ENCODE results near the gene SUGCT. TPM values are rescaled to one million over a fixed set of nuclear protein-coding genes. Genes with fewer than 3 reads are reported as not detected.
"Not testable (repeated sequence)": the region's sequence is repeated elsewhere in the genome, so short reads cannot be mapped to it uniquely, and the experiment has no call there.

SUGCT gene
- total RNA-seq, 1 experiment from 2014 or later: 1.3 TPM

DNA sequence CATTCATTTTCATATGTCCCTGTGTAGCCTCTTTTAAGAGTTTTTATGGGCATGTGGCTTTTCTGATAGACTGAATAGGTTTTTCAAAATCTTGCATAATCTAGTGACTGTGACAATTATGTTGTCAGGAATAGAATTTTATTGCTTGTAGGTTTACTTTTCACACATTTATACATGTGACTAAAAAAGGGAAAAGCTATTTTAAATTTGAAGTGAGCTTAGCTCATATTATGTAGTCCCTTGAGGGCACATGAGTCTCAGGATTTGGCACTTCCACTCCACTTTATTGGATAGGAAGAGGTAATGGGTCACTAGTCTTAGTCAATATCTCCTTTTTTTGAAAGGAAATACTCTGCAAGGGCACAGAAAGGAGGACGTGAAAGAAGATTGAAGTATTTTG, 247.3 kb downstream of the SUGCT start:
- DNase-seq (ENCODE audit: extremely low read depth, low read depth): no peak

DNA sequence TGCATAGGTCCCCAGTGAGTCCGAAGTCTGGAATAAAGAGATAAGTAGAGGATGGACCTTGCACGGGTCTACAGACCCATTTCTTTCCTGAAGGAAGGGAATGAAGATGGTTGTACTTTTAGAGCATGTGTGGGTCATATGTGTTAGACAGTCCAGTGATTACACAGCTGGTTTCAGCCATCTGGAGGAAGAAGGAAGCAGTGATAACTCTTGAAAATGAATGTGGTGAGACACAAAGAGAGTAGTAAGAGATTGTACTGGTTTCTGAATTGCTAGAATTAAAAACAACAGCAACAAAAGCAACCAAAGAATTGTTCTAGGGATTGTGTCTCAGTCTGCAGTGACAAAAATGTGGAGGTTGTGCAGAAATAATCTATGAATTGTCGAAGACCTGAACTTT, 258.9 kb downstream of the SUGCT start:
- no peak for DNase-seq (ENCODE audit: extremely low read depth, low read depth)

DNA sequence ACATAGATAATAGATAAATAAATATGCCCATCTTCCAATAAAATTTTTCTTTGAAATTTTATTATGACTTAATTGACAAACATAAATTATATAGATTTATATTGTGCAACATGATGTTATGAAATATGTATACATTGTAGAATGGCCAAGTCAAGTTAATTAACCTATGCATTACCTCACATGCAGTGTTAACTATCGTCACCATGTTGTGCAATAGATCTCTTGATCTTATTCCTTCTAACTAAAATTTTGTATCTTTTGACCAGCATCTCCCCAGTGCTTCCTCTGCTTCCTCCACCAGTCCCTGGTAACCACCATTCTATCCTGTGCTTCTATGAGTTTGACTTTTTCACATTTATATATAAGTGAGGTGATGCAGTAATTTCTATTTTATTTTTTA, 259.6 kb downstream of the SUGCT start:
- no peak for DNase-seq (ENCODE audit: extremely low read depth, low read depth)

DNA sequence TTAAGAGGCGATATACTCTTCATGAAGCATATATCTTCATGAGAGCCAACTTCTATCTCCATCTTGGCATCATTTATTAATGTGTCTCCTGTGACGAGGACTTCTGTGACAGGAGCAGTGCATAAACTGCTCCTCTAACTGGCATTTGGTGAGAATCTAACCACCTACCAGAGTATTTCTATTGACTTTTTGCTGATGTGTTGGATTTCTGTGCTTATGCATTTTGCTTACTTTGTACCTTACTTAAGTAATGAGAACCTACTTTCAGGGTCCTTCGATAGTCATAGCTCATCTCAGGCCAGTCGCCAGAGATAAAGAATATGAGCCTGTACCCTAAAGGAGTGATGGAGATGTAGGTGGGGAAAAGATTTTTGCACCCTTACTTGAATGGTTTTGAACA, 265.7 kb downstream of the SUGCT start:
- no peak for DNase-seq (ENCODE audit: extremely low read depth, low read depth)

DNA sequence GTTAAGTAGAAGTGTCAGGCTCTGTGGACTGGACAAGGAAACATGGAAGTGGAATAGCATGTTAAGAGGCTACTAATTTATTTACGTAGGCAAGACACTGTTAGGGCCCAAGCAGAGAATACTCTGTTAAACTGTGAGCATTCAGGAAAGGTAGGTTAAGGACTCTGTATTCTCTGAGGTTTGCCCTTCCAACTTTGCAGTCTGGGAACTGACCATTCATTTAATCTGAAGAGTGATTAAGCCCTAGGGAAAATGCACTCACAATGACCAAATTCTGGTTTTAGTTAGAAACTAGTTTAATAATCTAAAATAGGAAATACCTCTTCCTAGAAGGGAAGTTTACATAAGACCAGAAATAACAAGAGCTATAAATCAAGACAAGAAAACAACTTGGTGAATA, 266.6 kb downstream of the SUGCT start:
- DNase-seq (ENCODE audit: extremely low read depth, low read depth): no peak

DNA sequence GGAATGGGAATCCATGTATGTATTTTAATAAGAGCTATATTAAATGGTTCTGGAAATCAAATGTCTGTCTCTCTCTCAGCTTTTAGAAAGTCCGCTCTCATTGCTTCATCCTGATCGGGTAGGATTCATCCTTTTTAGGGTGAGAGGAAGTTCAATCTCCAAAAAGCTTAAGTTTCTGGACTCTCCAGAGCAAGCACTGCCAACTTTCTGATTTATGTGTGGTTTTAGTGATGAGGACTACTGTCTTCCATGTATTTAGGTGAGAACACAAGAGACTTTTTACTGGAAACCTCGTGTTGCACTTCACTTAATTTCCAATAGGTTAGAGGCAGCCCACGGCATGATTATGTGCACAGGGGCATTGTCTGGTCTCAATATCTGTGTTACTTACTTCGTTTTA, 267.9 kb downstream of the SUGCT start:
- DNase-seq (ENCODE audit: extremely low read depth, low read depth): no peak

DNA sequence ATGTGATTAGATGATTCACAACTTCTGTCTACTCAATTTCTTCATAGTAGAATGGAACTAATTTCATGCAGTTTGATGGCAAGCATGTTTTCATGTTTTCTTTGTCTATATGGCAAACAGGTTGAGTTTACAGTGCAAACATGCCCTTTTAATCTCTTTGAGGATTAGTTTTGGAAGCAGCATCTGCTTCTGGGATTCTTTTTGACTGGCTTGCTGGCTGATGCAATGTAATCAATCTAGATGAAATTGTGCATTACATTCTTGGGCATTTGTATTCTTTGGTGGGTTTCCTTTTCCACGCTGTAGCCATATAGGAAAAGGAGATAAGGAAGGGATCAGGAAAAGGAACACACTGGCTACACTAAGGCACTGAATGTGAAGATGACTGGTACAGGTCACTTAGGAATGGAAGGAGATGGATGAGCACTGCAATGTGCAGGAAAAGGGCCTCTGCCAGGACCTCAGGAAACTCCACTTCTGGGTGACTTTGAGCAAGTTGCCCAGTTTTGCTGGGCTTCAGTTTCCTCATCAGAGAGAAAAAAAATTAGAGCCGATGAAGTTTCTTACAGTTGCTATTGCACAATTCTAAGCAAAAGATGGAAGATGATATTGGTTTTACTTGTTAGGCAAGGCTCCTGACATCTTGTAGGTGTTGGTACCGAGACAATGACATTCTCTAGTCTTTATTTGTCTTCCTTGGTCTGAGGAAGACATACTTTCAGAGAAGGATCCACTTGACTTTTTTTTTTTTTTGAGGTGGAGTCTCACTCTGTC, 269.1 kb downstream of the SUGCT start:
- no peak for DNase-seq (ENCODE audit: extremely low read depth, low read depth)

DNA sequence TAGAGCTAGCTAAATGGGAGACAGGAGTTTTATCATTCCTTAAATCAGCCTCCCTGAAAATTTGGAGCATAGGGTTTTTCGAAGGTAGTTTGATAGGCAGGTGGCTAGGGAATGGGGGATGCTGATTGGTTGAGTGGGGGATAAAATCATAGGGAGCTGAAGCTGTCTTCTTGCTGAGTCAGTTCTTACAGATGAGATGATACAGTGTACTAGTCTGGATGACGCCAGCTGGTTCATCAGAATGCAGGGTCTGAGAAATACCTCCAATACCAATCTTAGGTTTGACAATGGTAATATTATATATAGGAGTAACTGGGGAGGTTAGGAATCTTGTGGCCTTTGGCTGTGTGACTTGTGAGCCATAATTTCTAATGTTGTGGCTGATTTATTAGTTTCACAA, 271.2 kb downstream of the SUGCT start:
- DNase-seq (ENCODE audit: extremely low read depth, low read depth): no peak

DNA sequence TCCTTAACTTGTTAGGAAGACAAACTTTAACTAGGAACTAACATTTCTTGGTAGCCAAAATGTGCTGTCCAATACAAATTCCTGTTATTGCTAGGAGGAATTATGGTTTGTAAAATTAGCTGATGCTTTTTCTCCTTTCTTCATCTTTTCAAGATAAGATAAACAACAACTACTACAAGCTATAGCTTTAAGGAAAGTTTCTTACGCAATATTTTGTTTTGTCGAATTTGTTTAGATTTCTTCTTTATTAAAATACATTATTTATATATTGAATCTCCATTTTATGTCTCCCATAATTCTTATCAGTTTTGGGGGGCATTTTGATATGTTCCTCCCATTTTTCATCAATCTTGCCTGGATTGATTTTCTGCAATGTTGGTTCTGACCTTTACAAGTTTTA, 277.5 kb downstream of the SUGCT start:
- no peak for DNase-seq (ENCODE audit: extremely low read depth, low read depth)

DNA sequence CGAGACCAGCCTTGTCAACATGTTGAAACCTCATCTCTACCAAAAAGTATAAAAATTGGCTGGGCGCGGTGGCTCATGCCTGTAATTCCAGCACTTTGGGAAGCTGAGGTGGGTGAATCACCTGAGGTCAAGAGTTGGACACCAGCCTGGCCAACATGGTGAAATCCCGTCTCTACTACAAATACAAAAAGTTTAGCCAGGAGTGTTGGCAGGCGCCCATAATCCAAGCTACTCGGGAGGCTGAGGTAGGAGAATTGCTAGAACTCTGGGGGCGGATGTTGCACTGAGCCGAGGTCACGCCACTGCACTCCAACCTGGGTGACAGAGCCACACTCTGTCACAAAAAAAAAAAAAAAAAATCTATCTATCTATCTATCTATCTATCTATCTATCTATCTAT, 279.9 kb downstream of the SUGCT start:
- DNase-seq (ENCODE audit: extremely low read depth, low read depth): not testable (repeated sequence)

DNA sequence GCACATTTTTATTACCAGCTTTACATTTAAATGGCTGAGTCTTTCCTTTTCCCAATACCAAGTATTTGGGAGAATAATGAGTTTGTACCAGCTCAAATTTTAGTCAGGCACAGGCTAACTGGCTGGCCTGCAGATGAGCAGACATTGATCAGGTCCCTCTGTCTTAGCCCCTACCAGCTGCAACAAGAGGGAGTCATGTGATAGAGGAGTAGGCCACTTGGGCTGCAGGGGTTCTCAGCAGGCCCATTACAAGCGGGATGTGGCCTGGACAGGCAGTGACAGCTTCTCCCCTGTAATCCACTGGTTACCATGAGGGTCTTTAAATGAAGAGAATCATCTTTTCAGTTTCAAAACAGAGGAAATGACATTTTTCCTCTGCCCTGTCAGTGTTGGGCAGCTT, 283.6 kb downstream of the SUGCT start:
- no peak for DNase-seq (ENCODE audit: extremely low read depth, low read depth)

DNA sequence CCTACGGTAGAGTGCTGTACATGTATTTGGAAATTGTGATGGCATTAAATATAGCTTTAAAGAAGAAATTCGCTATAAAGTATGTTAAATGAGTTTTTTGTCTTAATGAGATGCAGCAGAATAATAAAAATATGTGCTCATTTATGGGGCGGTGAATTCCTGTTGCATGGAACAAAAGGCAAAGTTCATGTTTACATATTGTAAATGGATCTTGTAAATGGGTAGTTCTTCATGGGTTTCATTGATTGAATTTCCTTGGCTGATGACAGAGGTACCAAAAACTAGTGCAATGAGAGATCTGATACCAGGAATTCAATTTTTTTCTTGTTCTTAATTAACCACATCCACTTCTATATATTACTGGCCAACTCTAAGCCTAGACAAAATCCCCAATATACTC, 284.2 kb downstream of the SUGCT start:
- no peak for DNase-seq (ENCODE audit: extremely low read depth, low read depth)

DNA sequence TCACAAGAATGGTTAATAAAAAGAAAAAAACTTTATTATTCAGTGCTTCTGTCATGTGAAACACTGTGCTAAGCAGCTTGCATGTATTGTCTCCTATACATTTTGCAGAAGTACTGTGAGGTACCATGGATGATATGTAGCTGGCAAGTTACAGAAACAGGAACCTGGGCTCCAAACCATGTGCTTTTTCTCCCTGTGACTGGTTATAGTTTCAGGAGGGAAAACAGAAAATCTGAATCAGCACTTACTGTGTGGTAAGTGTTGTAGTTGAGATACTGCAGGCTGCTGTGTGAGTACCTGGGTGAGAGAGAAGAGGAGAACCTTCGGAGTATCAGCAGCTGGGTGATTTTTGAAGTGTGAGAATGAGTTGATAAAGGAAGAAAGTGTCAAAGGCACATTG, 285.0 kb downstream of the SUGCT start:
- DNase-seq (ENCODE audit: extremely low read depth, low read depth): no peak

DNA sequence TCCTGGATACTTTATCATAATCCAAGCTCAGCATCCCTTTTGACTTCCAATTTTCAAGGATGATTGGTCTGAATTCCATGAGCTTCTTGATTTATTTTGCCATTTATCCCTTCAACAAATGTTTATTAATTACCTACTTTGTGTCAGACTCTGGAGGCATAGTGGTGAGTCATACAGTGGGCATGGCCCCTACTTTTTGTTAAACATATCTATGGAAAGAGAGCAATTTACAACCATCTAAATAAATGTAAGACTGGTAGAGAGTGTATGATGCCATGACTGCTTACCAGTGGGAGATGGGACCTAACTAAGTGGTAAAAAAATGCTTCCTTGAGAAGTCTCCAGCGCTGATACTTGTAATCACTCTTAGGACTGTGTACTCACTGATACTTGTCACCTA, 286.6 kb downstream of the SUGCT start:
- DNase-seq (ENCODE audit: extremely low read depth, low read depth): no peak

DNA sequence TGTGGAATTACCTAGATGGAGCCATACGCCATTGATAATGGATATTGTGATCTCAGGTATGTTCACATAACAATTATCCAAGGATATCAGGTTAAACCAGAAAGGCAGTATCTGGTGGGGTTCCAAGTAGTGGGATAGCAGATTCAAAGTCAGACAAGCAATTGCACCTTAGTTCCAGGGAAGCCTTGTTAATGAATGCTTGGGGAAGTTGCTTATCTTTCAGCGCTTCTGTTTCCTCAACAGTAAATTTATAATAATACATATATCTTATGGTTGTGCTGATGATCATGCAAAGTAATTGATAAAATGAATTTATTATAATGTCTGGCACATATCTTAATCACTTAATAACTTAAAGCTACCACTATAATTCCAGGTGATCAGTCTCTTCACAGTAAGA, 290.9 kb downstream of the SUGCT start:
- no peak for DNase-seq (ENCODE audit: extremely low read depth, low read depth)

DNA sequence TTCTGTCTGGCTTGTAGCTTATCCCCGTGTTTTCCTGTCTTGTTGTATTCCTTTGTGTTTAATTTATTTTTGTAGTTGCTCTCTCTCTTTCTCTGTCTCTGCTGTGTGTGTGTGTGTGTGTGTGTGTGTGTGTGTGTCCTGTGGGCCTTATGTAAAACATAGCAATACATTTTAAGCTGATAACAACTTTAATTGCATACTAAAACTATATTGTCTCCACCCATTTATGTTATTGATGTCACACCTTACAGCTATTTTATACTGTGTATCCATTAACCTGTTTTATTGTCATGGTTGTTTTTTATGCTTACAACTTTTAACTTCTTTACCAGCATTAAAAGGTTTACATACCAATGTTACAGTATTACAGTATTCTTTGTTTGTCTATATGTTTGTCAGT, 293.6 kb downstream of the SUGCT start:
- no peak for DNase-seq (ENCODE audit: extremely low read depth, low read depth)

DNA sequence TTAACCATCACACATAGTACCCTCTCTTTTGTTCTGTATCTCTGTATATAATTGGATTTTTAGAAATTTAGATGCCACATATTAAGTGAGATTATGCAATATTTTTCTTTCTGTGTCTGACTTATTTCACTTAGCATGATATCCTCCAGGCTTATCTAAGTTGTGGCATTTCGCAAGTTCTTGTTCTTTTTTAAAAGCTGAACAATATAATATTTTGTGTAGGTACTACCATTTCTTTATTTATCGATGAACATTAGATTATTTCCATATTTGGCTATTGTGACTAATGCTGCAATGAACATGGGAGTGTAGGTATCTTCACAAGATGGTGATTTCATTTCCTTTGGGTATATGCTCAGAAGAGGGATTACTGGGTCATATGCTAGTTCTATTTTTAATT, 295.0 kb downstream of the SUGCT start:
- DNase-seq (ENCODE audit: extremely low read depth, low read depth): no peak

DNA sequence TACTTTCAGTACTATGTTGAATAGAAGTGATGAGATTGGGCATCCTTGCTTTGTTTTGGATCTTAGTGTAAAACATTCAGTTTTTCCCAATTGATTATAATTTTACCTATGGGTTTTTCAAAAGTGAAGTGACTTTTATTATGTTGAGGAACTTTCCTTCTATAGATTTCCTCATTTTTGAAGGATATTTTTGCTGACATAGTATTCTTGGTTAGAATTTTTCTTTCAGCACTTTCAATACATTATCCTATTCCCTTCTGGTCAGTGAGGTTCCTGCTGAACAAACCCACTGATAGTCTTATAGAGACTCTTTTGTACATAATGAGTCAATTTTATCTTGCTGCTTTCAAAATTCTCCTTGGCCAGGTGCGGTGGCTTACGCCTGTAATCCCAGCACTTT, 297.2 kb downstream of the SUGCT start:
- DNase-seq (ENCODE audit: extremely low read depth, low read depth): no peak

DNA sequence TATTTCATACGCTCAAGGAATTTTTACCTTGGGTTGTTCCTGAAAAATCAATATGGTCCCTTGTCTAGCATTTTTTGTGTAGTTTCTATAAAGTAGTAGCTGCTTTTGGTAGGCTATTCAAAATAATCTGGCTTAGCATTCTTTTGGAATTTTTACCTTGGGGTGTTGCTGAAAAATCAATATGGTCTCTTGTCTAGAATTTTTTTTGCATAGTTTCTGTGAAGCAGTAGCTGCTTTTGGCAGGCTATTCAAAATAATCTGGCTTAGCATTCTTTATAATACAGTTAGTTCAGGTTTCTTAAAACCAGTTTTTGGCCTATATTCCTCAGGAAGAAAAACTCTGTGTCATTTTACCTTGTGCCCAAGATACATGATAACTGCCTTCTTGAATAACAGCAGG, 301.9 kb downstream of the SUGCT start:
- DNase-seq (ENCODE audit: extremely low read depth, low read depth): no peak

DNA sequence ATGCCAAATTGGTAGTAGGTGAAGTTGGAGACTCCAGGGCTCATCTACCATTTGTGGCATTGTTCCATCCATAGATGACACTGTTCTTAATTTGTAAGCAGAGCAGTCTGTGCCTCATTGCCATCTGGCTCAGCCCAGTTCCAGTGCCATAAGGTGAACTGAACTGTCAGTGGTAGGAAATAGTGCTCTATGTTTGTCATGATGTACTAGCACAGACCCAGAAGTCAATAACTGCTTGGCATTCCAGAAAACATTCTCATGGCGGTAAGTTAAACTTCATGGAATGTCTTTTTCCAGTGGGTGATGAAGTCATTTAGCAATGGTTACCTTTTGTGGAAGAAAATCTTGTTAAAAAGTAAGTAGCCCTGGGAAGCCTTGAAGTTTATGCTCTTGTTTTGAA, 302.7 kb downstream of the SUGCT start:
- no peak for DNase-seq (ENCODE audit: extremely low read depth, low read depth)

DNA sequence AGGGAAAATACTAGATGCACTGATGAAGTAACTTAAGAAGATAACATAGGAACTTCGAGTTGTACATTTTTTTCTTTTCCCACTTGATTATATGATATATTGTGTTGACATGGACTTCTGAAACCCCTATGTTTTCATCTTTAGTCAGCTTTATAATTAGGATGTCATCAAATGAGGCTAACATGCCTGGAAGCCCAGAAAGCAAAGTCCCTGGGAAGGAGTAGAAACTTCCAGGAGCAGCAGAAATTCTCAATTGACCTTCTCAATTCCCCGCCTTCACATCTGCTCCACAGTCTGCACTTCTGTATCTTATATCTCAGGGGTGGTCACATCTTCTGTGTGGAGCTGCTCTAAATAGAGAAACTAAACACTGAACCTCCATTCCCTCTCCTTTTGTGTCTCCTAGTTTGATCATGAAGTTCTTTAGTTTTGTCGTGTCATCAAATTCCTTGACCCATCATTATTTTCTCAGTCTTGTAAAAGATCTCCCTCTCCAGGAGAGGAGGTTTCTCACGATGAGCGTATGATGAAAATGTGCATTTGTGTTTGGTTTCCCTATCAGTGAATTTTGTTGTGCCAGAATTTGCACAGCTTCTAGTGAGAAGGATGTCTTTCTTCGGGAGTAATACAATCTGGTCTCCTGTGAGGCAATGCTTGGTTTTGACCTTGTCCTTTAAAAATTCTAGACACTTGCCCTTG, 303.3 kb downstream of the SUGCT start:
- no peak for DNase-seq (ENCODE audit: extremely low read depth, low read depth)

DNA sequence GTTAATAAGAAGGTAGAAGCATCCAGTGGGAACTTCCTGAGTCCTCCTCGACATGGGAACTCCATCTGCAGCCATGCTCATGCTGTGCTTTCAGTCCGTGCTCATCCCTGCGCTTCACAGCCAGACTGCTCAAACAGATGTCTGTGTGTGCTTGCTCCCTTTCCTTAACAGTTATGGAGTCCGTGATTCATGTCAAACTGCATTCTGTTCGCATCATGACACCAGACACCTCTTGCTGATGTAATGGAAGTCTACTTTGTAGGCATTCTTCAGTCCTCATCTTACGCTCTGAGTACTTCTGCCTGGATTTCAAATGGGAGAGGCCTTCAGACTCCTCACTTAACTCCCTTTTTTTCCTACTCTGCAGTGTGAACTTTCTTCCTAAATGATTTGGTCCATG, 304.9 kb downstream of the SUGCT start:
- no peak for DNase-seq (ENCODE audit: extremely low read depth, low read depth)

DNA sequence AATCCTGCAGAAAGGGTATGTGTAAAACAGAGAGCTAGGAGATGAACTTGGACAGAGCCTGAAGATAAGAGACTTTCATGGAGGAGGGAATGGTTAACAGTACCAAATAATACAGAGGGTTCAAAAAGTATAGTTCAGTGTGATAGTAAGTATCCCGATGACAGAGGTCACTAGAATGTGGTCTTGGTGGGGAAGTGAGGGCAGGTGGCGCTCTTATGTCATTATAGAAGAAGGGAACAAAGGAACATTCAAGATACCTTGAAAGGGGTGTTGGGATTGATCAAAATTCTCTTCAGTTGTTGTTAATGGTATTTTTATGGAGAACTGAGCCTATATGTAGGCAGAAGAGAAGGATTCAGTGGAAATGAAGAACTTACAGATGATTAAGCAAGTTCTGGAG, 312.5 kb downstream of the SUGCT start:
- DNase-seq (ENCODE audit: extremely low read depth, low read depth): no peak
